Esophagus mucosa (tissue), 1 donor: ENCODE measurements around the gene LRRC47. TPM values are rescaled to one million over a fixed set of nuclear protein-coding genes. Genes with fewer than 3 reads are reported as not detected.

Experiments used
- ATAC-seq: fragments of 200-7000 bp; cut with Tn5 transposase; one replicate; pipeline ENCODE4 v1.9.1; 2020
- total RNA-seq: library from RNA; stranded (reverse); gene quantifications from one replicate; pipeline ENCODE4 v1.2.4, GENCODE V29; 2023
- donor health status: DM: yes; HTN: yes; CAD: no.

The LRRC47 gene
- total RNA-seq, 1 donor from 2014 or later, result 38.6 TPM

- ATAC-seq, result peak; percentile 6
Observed at GRCh38 chr1:3746389-3746829, 49.9 kb downstream of the LRRC47 start.

GRCh38 chr1:3745590-3746381 is 50.5 kb downstream of the LRRC47 start:
- no peak for ATAC-seq

GRCh38 chr1:3745071-3745470 is 51.2 kb downstream of the LRRC47 start:
- ATAC-seq, result no peak

- ATAC-seq, result no peak
Observed at GRCh38 chr1:3744646-3745045, 51.7 kb downstream of the LRRC47 start.

- no peak for ATAC-seq
Observed at GRCh38 chr1:3743826-3744225, 52.5 kb downstream of the LRRC47 start.

GRCh38 chr1:3743421-3743820 is 52.9 kb downstream of the LRRC47 start:
- no peak for ATAC-seq

GRCh38 chr1:3742439-3743298 is 53.6 kb downstream of the LRRC47 start:
- no peak for ATAC-seq

- ATAC-seq, result no peak
Observed at GRCh38 chr1:3741566-3742438, 54.5 kb downstream of the LRRC47 start.

- no peak for ATAC-seq
Observed at GRCh38 chr1:3740752-3741151, 55.5 kb downstream of the LRRC47 start.

GRCh38 chr1:3740042-3740441 is 56.3 kb downstream of the LRRC47 start:
- ATAC-seq, result no peak

GRCh38 chr1:3738943-3739342 is 57.4 kb downstream of the LRRC47 start:
- ATAC-seq, result no peak

- no peak for ATAC-seq
Observed at GRCh38 chr1:3736708-3737107, 59.6 kb downstream of the LRRC47 start.

- no peak for ATAC-seq
Observed at GRCh38 chr1:3736131-3736561, 60.2 kb downstream of the LRRC47 start.

- no peak for ATAC-seq
Observed at GRCh38 chr1:3735688-3736087, 60.6 kb downstream of the LRRC47 start.

GRCh38 chr1:3735027-3735681 is 61.1 kb downstream of the LRRC47 start:
- ATAC-seq, result no peak

- ATAC-seq, result no peak
Observed at GRCh38 chr1:3734602-3735001, 61.7 kb downstream of the LRRC47 start.

- ATAC-seq, result no peak
Observed at GRCh38 chr1:3733883-3734589, 62.3 kb downstream of the LRRC47 start.

GRCh38 chr1:3733094-3733882 is 63.0 kb downstream of the LRRC47 start:
- ATAC-seq, result no peak

GRCh38 chr1:3732434-3733093 is 63.7 kb downstream of the LRRC47 start:
- no peak for ATAC-seq
